Activated gamma-delta T cell treated with anti-CD3 and anti-CD28 coated beads, Interleukin-2, amount 50 U/mL, for 16 hours (primary cell): ENCODE data around the gene PTF1A.

Experiments
- DNase-seq: peaks from one replicate; pipeline ENCODE4 v3.0.0-alpha.2; 2020; ENCODE audit warnings: low read depth

PTF1A gene

DNA sequence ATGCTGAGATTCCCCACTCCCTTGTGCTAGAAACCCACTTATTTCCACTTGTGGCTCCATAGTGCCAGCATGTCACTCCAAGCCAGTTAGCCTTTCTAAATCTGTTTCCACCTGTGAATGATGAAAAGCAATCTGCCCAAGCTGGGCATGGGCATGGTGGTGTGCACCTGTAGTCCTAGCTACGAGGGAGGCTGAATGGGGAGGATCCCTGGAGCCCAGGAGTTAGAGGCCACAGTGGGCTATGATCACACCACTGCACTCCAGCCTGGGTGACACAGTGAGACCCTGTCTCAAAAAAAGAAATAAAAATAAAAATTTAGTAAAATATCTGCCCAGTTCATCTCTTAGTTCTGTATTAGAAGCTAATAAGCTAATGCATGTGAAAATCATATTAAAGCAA, 5.0 kb upstream of the PTF1A start:
- DNase-seq, result no peak

DNA sequence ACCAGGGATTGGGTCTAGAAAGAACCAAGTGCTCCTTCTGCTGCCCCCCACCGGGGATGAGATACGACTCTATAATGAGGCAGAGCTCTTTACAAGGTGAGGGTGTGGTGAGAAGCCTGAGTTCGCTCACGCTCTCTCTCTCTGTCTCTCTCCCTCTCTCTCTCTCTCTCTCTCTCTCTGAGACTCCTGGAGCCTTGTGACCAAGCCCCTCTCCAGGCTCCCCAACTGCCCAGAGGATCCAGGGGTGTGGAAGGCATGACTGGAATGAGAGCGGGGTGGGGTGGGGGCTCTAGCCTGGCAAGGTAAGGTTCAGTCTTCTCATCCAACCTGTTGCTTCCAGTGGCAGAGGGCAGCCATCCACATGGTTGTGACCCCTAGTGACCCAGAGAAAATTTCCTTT, 3.1 kb upstream of the PTF1A start:
- DNase-seq, result no peak

DNA sequence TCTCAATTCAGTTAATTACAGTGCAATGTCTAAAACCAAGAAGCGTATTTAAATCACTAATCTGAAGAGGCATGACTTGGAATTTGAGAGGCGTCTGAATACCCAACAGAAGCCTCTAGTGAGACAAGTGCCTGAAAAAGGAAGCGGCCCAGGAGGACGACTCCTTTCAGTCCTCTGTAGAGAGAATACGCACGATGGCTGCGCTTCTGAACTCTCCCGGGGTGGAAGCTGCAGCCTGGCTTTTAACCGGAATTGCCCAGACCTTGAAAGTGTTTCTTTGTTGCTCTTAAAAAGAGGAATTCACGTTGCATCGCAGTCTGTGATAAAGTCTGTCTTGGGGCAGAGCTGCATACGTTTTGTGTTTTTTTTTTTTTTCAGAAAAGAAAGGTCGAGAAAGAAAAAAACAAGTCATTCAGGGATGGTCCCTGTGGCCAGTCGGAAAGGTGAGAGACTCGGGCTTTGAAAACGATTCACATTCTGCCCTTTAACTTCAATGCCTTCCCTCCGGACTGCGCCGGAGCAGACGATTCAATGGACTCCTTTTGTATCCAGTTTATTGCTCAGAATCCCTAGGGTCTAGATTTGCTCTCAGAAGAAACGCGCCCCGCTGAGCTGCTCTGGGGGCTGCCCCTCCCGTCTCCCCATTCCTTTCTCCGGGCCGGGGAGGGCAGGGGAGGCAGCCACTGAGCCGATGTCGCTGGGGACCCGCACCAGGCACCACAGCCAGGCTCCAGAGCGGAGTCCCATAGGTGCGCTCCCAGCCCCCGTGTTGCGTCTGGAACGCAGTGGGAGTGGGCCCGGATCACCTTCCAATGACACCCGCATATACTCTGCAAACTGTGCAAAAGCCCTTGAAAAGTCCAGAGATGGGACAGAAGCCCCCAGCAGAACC, 994 bp upstream of the PTF1A start:
- no peak for DNase-seq

DNA sequence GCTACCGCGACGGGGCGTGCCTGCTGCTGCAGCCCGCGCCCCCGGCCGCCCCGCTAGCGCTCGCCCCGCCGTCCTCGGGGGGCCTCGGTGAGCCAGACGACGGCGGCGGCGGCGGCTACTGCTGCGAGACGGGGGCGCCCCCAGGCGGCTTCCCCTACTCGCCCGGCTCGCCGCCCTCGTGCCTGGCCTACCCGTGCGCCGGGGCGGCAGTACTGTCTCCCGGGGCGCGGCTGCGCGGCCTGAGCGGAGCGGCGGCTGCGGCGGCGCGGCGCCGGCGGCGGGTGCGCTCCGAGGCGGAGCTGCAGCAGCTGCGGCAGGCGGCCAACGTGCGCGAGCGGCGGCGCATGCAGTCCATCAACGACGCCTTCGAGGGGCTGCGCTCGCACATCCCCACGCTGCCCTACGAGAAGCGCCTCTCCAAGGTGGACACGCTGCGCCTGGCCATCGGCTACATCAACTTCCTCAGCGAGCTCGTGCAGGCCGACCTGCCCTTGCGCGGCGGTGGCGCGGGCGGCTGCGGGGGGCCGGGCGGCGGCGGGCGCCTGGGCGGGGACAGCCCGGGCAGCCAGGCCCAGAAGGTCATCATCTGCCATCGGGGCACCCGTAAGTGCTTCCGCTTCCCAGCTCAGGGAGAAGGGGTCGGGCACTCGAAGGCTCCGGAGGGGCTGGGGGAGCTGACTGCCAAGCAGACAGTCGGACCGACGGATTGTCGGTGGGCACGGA, 761 bp downstream of the PTF1A start:
- no peak for DNase-seq

DNA sequence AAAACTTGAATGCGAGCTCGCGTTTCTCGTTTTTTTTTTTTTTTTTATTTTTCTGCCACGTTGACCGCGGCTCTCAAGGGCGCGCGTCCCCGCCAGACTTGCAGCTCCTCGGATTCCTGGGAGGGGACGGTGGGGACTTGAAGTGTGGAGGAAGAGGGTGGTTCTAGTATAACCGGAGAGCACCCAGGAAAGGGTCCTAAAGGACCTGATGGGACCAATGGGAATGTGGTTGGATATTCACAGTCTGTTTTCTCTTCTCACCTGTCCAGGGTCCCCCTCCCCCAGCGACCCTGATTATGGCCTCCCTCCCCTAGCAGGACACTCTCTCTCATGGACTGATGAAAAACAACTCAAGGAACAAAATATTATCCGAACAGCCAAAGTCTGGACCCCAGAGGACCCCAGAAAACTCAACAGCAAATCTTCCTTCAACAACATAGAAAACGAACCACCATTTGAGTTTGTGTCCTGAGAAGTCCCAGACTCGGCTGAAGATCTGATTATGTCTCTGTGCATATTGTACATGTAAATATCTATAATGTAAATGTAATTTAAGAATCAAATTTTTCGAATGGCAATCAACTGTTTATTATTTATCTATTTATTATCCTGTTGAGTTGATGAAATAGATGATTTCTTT, 1.4 kb downstream of the PTF1A start:
- DNase-seq, result no peak

DNA sequence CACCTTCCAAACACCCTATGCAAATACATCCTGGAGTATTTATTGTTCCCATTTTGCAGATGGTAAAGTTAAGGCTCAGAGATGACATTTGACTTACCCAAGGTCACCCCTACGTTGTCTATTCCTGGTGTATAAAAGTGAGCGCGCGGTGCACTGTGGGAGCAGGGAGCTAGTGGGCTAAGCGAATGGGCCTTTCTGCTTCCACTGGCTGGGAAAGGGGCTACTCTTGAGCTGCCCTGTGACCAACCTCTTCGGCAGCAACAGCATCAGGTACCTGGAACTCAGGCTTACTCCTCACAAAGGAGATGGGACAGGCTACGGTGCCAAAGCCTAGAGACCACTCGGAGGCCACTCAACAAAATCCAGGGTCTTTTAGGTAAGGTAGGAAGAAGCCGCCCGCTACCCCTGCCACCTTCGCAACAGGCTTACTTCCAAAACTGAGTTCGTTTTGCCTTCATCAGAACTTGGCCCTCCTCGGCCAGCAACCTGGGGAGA, 2.4 kb downstream of the PTF1A start:
- no peak for DNase-seq

DNA sequence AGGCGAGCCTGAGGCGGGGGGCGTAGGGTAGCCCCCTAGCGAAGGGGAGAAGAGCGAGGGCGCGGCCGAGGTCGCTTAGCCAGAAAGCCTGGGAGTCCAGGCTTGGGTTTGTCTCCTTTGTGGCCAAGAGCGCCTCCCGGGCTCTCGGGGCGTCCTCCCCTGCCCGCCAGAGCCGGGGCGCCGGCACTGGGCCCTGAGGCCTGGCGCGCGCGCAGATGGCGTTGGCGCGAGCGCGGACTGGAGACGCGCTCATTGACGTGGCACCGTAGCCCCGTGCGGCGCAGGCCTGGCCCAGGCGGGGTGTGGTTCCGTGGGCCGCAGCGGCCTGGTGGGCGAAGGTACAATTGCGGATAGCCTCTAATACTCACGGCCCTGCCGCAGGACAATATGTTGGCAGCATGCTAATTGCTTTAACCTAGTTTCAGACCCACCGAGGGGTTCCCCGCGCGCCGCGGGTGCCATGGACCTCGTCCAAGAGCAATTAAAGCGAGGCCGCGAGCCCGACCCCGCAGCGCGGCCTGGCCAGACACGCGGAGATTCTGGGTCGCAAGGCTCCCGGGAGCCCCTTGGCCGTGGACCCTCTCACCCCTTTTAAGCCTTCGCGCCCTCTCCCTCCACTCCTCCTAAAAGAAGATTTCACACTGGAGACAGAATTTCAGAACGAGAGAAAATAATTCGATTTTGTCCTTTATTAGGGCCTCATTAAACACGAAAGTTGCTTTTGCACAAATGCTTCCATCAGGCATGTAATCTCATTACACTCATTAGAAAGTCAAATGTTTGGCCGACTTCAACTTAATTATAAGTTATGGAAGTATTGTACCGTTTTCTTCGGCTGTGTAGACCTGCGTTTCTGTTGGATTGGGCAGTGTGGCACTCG, 3.1 kb downstream of the PTF1A start:
- no peak for DNase-seq

DNA sequence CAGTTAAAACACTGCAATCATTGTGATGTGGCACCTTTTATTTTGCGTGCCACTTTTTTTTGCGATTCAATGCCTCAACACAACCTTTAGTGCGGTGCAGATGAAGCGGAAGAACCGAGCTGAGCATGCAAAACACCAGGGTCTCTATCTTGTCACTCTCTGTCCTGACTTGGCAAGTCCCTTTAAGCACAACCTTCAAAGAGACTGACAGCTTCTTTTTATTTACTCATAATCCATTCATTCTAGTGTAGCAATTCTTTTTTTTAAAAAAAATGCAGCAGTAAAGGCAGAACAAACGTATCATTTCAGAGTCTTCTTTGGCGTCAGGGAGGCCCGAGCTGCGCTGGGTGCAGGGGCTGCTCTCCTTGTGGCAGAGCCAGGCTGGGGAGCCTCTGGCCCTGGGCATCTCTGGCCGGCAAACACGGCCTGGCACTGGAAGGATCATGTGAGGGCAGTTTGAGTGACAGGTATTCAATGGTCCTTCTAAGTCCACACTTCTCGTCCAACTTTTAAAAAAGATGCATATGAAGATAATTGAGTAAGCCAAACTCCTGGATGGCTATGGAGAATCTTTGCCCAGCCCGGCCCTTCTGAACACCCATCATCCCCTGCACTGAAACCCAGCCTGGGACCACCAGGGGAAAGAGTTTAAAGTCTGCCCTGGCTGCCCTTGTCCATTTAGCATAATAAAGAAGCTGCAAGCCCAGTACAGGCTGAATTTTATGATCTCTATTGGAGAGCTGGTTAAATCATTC, 3.9 kb downstream of the PTF1A start:
- DNase-seq, result no peak

DNA sequence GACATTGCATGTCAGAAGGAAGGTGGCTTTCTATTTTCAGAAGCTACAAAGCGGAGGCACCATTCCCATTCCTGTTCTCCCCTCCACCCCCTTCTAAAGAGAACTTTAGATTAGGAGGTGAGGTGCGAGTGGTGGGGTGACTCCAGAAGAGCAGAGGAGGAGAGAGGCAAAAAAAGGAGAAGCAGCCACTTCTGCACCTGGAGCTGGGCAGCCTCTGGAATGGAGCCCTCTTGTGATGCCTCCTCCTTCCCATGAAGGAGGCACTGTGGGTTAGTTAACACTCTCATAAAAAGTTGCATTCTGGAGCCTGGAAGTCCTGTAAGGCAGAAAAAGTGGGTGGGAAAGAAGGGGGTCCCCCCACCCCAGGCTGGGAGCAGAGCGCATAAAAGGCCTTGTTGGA, 4.8 kb downstream of the PTF1A start:
- no peak for DNase-seq

DNA sequence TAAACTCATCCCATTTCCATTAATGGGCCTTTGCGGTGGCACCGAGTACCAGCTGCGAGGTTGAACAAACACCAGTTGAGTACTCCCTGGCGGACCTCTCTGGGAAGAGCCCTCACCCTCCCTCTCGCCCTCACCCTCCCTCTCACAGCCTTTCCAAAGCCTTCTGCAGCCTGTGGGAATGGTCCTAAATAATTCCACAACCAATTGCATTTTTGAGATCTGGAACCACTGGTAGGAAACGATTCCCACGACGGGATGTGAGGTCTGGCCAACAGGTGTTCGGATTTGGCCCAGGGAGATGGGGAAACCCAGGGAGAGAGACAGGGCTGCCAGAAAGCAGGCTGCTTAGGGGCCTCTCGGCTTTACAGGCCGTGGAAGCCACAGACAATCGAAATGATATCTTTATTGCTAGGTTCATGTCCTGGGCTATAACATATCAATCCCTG, 5.3 kb downstream of the PTF1A start:
- no peak for DNase-seq

DNA sequence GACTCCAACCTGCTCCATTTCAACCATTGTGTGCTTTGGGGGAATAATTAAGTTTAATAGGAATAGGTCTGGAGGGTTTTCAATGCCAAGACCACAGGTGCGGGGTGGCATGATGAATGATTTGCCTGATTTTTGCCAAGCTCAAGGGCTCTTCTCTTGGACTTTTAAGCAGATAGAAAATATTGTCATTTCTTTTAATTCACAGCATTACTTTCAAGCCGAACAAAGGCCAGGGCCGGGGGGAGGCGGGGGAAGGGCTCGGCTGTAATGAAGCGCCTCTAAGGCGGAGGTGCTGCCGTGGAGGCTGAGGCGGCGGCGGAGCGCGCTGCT, 6.5 kb downstream of the PTF1A start:
- no peak for DNase-seq

DNA sequence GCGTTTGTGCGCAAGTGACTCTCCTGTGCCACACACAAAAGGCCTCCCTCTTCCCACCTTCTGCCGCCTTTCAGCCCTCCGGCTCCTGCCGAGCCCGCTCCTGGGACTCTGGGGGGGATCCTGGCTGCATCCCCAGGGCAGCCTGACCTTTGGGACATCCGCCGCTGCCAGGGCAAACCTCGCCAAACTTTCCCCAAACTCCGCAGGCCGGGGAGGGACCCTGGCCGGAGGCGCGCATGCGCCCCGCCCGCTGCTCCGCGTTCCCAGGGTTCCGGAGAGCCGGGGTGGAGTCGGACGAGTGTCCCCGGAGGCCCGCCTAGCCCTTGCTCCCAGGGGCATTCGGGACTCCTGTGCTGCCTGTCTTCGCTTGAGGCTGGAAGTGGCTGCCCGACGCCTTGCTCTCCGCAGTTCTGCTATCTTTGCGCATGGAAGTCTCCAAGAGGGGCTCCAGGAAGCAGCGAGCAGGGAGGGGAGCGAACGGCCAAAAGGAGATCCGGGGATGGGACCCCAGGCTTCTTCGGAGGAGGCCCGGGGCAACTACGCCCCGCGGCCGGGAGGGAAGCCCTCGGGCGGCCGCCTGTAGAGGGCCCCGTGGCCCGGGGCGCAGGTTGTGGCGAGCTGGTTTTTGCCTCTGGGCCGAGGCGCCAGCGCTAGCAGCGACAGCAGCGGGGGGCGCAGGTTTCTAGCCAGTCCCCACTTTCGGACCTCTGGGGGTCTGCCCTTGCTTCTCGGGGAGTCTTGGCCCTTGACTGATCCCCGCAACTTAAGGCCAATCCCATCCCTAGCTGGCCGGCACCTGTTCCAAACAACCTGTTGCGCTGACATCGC, 7.0 kb downstream of the PTF1A start:
- no peak for DNase-seq

DNA sequence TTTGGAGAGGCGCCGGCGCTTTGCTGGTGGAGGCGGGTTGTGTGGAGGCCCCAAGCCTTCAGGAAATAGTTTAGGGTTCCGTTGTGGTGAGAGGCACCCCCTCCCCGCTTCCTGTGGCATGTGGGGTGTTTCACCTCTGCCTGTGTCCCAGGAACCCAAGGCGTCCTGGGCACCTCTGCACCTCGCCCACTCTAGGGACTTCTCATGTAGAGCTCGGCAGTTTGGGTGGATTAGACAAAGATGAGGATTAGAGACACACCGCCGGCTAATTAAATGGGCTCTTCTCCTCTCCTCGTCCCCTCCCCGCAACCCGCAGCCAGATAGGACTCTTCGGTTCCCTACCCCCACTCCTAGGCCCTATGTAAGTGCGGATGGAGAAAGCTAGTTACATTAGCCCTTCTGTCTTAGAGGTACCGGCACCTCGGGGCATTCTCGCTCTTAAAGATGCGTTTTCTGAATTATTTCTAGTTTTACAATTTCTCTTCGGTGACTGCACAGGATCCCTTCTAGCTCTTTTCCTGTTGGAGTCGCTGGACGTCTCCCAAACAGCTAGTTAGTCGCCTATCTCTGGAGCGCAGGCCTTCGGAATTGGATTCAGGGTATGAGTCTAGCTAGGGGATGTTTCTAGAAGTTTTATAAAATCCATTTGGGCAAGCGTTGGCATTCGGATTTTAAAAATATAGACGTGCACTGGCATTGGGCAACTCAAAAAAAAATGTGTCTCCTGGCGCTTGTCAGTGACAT, 7.8 kb downstream of the PTF1A start:
- no peak for DNase-seq

DNA sequence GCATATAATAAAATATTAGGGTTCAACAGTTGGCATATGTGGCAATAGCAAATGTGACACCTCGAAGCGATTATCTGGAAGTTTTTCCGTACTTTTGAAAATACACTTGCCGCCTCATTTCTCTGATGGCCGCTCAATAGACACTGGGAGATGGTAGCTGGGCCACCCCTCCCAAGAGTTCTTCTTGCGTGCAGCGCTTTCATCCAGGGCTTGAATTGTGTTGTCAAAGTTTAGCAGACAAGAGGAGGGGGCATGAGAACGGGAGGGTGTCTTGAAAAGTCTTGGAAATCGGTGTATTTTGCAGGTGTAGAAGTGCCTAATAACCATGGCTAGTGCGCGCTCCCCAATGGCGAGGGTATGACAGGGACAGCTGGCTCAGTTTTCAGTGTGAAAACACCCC, 8.5 kb downstream of the PTF1A start:
- no peak for DNase-seq

DNA sequence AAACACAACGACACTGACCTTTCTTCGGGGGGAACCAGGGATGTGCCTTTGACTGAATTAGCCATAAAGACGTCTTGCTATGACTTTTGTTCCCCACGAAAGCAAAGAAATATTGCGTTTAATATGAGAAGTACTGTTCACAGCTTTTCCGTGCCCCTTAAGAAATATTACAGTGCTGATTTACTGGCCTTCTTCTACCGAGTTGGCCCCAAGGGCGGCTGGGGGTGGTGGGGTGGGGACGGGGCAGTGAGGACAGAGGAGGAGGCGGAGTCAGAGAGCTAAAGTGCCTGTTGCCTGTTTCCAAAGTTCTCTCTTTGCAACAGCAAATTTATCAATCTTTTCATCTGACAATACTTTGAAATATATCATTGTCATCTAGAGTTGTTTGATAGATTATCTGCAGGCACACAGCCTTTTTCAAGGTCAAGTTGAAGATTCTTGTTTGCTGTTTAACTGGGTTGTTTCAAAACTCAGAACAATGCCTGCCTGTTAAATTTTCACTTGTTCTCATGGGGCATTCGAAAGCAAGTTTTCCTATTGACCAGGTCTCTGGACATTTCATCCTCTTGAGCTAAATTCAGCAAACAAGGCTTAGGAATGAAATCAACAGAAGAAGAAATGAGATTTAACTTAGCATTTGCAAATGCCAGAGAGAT, 9.0 kb downstream of the PTF1A start:
- DNase-seq, result no peak

DNA sequence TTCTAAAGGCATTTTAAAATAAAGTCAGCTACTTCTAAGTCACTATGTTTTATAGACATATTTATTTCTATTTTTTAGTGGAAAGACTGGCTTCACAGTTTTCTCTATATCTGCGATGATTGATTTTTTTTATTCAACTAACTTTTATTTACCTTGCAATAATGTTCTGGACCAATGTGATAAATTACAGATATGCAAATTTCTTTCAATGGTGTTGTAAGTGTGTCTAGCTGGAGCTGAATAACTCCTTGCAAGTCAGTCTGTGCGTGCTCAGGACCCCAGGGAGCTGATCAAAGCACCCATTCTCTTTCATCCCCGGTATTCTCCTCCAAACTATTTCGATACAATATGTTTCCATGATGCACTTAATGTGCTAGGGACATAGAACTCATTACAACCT, 9.7 kb downstream of the PTF1A start:
- no peak for DNase-seq

DNA sequence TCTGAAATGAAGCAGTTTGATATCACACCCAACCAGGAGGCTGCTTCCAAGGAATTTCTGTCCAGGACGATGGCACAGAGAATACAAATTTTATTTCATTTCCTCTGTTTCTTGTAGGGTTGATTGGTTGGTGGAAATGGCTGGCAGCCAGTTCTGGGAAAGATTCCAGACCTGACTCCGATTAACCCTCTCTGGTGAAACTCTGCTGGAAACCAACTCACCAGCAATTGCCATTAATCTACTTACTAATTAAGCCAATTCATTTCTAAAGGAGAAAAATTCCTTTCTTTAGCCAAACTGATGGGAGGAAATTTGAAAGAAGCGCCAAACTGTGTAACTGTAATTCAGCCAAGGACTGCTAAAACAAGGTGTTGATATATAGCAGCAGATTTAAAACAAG, 10.7 kb downstream of the PTF1A start:
- DNase-seq, result no peak

DNA sequence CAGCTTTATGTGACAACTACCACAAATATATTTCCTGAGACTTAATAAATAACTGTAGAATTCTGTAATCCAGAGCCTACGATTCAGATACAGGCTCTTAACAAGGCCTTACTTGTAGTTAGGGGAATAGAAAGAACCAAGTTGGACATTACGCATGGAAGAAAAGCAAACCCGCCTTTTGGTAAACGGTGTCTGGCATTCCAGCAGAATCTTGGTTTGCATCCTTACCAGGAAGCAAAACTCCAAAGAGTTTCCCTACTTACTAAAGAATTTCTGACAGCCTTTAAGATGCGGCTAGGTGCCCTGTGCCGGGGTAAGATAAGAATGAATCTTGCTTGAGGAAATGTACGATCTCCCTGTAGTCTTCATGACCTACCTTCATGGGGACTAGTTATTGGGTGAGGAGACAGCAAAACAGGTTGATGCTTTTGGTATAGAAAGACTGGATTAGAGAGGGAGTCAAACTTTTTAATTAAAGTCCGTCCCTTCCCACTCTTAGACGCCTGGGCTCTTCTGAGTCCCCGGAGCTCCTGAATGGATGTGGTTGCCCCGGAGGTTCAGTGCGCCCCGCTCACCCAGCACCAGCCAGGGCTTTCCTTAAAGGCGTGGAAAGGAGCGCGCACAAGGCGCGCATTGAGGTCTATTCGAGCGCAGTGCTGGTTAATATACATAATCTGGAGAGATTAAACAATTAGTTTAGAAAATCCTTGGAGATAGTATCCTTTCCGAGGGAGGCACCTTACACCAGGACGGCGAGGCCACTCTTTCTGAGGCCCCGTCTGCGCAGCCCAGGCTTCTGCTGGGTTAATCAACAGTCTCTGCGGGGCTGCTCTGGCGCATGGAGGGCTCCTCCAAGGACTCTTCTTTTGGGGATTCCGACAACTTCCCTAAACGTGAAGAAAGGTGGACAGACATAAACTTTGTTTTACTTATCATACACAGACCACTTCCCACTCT, 11.5 kb downstream of the PTF1A start:
- DNase-seq, result no peak
